Peyer's patch (tissue), 4 donors: ENCODE data around the gene MAPT. TPM values are rescaled to one million over a fixed set of nuclear protein-coding genes. Genes with fewer than 3 reads are reported as not detected.

Experiments
- DNase-seq, 3 donors: peaks; one replicate each; pipeline ENCODE4 v3.0.0-alpha.2; 2017 to 2019
- H3K27ac ChIP-seq, 4 donors: fragments of 200-600 bp; sonication (generic); one replicate each; pipeline ENCODE4 v1.5.1; 2016 to 2019
- H3K27me3 ChIP-seq, 2 donors: fragments of 200-600 bp; sonication (generic); one replicate each; pipeline ENCODE4 v1.5.1; 2019
- H3K36me3 ChIP-seq, 3 donors: fragments of 200-600 bp; sonication (generic); one replicate each; pipeline ENCODE4 v1.5.1; 2016 to 2019
- H3K4me1 ChIP-seq, 4 donors: fragments of 200-600 bp; sonication (generic); one replicate each; pipeline ENCODE4 v1.5.1; 2016 to 2019
- H3K4me3 ChIP-seq, 4 donors: fragments of 200-600 bp; sonication (generic); 1 replicate in 3 of 4; 2 replicates in 1 of 4; pipeline ENCODE4 v1.5.1; 2016 to 2019; ENCODE audit warnings: mild to moderate bottlenecking in 1 of 4
- H3K9me3 ChIP-seq, 4 donors: fragments of 200-600 bp; sonication (generic); one replicate each; pipeline ENCODE4 v1.5.1; 2016 to 2019; ENCODE audit warnings: mild to moderate bottlenecking in 1 of 4
- POLR2A ChIP-seq, 2 donors: fragments of 450-650 bp; IDR thresholded peaks; one replicate each; pipeline ENCODE4 v1.5.1; 2017; ENCODE audit warnings: antibody characterized with exemption in 2 of 2, mild to moderate bottlenecking in 2 of 2, moderate library complexity in 2 of 2
- total RNA-seq, 4 donors: library from RNA; depleted of rRNA; stranded (reverse); fragments of >200 nt; gene quantifications; one replicate each; pipeline ENCODE4 v1.1.0, GENCODE V29; 2016
- TF ChIP-seq, protein P1 (sequence below), 6 experiments: fragments of 450-650 bp in 4 of 6; fragments of 200-600 bp in 2 of 6; sonication (generic) in 1 of 6; IDR thresholded peaks; one replicate each; pipeline ENCODE4 v1.5.1; 2017 to 2019; ENCODE audit warnings: antibody characterized with exemption in 6 of 6, mild to moderate bottlenecking in 3 of 6, moderate library complexity in 1 of 6

Gene MAPT
- total RNA-seq, 4 donors from 2014 or later, result 0.35 to 1.6 (median 0.94) TPM; not detected in 1

DNA sequence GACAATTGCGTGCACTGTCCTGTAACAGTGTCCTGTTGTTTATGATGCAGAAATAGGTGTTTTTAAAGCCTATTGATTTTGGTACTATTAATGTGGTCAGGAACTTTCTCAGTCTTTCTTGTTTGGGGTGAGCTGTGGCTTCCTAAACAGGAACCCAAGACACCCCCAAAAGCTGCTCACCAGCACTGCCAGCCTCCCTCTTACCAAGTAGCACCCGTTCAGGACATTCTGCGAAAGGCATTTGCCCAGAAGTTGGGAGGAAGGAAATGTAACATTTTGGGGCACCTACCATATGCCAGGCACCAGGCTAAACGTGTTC, 83.1 kb downstream of the MAPT start:
- Histone ChIP-seq H3K27me3 (no peaks in the 10 kb centered on the region), H3K9me3 (no peaks in the 10 kb centered on the region), H3K4me3 (no peak overlapping the region), H3K27ac (no peak overlapping the region), H3K36me3 (no peaks in the 10 kb centered on the region), H3K4me1 (no peaks in the 10 kb centered on the region)
- DNase-seq, result no peak
- TF ChIP-seq, protein P1, sequence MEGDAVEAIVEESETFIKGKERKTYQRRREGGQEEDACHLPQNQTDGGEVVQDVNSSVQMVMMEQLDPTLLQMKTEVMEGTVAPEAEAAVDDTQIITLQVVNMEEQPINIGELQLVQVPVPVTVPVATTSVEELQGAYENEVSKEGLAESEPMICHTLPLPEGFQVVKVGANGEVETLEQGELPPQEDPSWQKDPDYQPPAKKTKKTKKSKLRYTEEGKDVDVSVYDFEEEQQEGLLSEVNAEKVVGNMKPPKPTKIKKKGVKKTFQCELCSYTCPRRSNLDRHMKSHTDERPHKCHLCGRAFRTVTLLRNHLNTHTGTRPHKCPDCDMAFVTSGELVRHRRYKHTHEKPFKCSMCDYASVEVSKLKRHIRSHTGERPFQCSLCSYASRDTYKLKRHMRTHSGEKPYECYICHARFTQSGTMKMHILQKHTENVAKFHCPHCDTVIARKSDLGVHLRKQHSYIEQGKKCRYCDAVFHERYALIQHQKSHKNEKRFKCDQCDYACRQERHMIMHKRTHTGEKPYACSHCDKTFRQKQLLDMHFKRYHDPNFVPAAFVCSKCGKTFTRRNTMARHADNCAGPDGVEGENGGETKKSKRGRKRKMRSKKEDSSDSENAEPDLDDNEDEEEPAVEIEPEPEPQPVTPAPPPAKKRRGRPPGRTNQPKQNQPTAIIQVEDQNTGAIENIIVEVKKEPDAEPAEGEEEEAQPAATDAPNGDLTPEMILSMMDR (IDR thresholded peaks at IDR 0.05), result no peak
- TF ChIP-seq POLR2A (IDR thresholded peaks at IDR 0.05), result no peak

GRCh38 chr17:45977976-45978626, 83.7 kb downstream of the MAPT start:
- DNase-seq, result no peak
- Histone ChIP-seq H3K36me3 (no peaks in the 10 kb centered on the region), H3K27me3 (no peaks in the 10 kb centered on the region), H3K4me1 (no peaks in the 10 kb centered on the region), H3K27ac (no peak overlapping the region), H3K4me3 (no peak overlapping the region), H3K9me3 (no peaks in the 10 kb centered on the region)
- no peak for TF ChIP-seq POLR2A (IDR thresholded peaks at IDR 0.05)
- TF ChIP-seq, protein P1 (IDR thresholded peaks at IDR 0.05), result no peak

DNA sequence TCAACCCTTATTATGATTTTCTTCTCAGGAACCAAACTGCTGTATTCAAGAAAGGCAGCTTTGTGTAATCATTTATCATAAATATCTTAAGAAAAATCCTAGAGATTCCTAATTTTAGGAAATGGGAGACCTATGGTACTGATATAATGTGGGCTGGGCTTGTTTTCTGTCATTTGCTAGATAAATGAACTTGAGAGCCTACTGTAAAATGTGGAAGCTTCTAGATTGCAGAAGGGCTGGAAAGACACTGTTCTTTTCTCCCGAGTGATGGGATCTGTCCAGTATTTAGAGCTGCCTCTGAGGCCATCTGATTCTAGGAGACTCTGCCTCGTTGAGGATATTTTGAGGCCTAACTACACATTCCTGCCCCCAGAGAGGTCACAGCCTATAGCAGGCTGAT, 84.8 kb downstream of the MAPT start:
- DNase-seq, result no peak
- no peak overlapping the region for H3K27ac ChIP-seq
- no peaks in the 10 kb centered on the region for H3K36me3 ChIP-seq
- no peaks in the 10 kb centered on the region for H3K27me3 ChIP-seq
- no peaks in the 10 kb centered on the region for H3K4me1 ChIP-seq
- TF ChIP-seq POLR2A (IDR thresholded peaks at IDR 0.05), result no peak
- TF ChIP-seq, protein P1 (IDR thresholded peaks at IDR 0.05), result no peak
- no peaks in the 10 kb centered on the region for H3K9me3 ChIP-seq
- no peak overlapping the region for H3K4me3 ChIP-seq

DNA sequence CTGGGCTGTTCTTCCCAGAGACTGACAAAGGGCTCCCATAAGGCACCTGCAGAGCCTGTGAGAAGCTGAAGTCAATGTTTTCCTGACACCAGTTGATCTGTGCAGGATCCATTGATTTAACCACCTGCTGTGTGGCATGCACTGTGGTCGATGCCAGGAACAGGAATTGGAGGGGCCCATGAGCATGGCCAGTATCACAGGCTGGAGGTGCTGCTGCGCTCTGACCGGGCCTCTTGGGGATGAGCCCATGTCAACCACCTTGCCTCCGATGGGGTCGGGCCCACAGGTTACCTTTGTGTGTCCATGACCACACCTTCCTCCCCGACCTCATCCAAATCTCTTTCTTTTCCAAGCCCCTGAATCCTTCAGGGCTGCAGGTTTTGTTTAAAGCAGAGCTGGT, 86.5 kb downstream of the MAPT start:
- no peaks in the 10 kb centered on the region for H3K4me1 ChIP-seq
- no peak for TF ChIP-seq POLR2A (IDR thresholded peaks at IDR 0.05)
- TF ChIP-seq, protein P1 (IDR thresholded peaks at IDR 0.05), result no peak
- no peaks in the 10 kb centered on the region for H3K27me3 ChIP-seq
- H3K4me3 ChIP-seq, result no peak overlapping the region
- H3K36me3 ChIP-seq, result no peaks in the 10 kb centered on the region
- no peaks in the 10 kb centered on the region for H3K9me3 ChIP-seq
- no peak for DNase-seq
- H3K27ac ChIP-seq, result no peak overlapping the region

DNA sequence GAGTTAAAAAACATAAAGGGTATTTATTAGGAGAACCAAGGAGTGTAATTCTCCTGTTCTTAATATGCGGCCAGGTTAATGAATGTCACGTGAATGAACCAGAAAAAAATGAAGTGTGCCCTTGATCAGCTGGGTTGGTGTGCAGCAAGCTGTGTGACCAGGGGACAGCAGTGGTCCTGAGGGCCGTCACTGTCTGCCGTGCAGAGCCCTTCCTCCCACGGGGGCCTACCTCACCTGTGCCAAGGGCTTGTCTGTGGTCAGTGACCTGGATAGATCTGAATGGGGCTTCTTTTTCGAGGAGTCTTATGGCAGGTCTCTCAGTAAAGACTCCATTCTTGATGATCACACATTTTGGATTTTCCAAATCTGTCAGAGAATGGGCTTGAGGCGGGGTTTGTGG, 87.0 kb downstream of the MAPT start:
- Histone ChIP-seq H3K27ac (no peak overlapping the region), H3K4me1 (no peaks in the 10 kb centered on the region), H3K9me3 (no peaks in the 10 kb centered on the region), H3K27me3 (no peaks in the 10 kb centered on the region), H3K36me3 (no peaks in the 10 kb centered on the region), H3K4me3 (no peak overlapping the region)
- DNase-seq, result no peak
- TF ChIP-seq, protein P1 (IDR thresholded peaks at IDR 0.05), result no peak
- no peak for TF ChIP-seq POLR2A (IDR thresholded peaks at IDR 0.05)
